Osteoblast (primary cell): ENCODE data around the gene STIM2. TPM values are rescaled to one million over a fixed set of nuclear protein-coding genes. Genes with fewer than 3 reads are reported as not detected.
A peak's percentile ranks its signal among the peaks of the same experiment; 100 is the strongest.
"Not testable (repeated sequence)": the region's sequence is repeated elsewhere in the genome, so short reads cannot be mapped to it uniquely, and the experiment has no call there.

ENCODE experiments used
- DNase-seq: peaks from one replicate; pipeline ENCODE4 v3.0.0; 2011; ENCODE audit warnings: low spot score, mixed read lengths; ENCODE audit not compliant: insufficient read length; ENCODE audit errors: missing footprints
- H2AFZ ChIP-seq: 2 replicates; pipeline ENCODE4 v1.6.0; 2011; ENCODE audit warnings: mild to moderate bottlenecking, low read length
- H3K27ac ChIP-seq: 2 replicates; pipeline ENCODE4 v1.5.1; 2011; ENCODE audit warnings: mild to moderate bottlenecking, low read depth, low read length, moderate library complexity
- H3K27me3 ChIP-seq: 2 replicates; pipeline ENCODE4 v1.6.0; 2012; ENCODE audit warnings: mild to moderate bottlenecking, control low read depth, inconsistent platforms, low read length, moderate library complexity; ENCODE audit not compliant: insufficient read depth
- H3K36me3 ChIP-seq: 2 replicates; pipeline ENCODE4 v1.5.1; 2011; ENCODE audit warnings: mild to moderate bottlenecking, low read length, control low read depth, moderate library complexity; ENCODE audit not compliant: insufficient read depth
- H3K4me1 ChIP-seq: 2 replicates; pipeline ENCODE4 v1.5.1; 2011; ENCODE audit warnings: mild to moderate bottlenecking, low read length, control low read depth, moderate library complexity; ENCODE audit not compliant: insufficient read depth
- H3K4me2 ChIP-seq: 2 replicates; pipeline ENCODE4 v1.6.0; 2011; ENCODE audit warnings: mild to moderate bottlenecking, low read length; ENCODE audit not compliant: insufficient read depth
- H3K4me3 ChIP-seq: fragments of 200-600 bp; sonication (generic); 3 replicates; pipeline ENCODE4 v1.5.1; 2012; ENCODE audit warnings: mild to moderate bottlenecking, low read length, inconsistent platforms; ENCODE audit not compliant: insufficient read depth
- H3K79me2 ChIP-seq: 2 replicates; pipeline ENCODE4 v1.6.0; 2012; ENCODE audit warnings: mild to moderate bottlenecking, low read length, control low read depth, inconsistent platforms; ENCODE audit not compliant: insufficient read depth
- H3K9me3 ChIP-seq: 2 replicates; pipeline ENCODE4 v1.5.1; 2011; ENCODE audit warnings: low read depth, low read length, control low read depth
- H4K20me1 ChIP-seq: 2 replicates; pipeline ENCODE4 v1.6.0; 2012; ENCODE audit warnings: mild to moderate bottlenecking, low read length, control low read depth; ENCODE audit not compliant: insufficient read depth
- total RNA-seq: library from RNA; depleted of rRNA; stranded (reverse); fragments of >200 nt; gene quantifications from 2 replicates; pipeline ENCODE4 v1.2.3, GENCODE V29; 2012
- TF ChIP-seq, protein P1 (sequence below): IDR thresholded peaks from 2 replicates; pipeline ENCODE4 v1.5.1; 2011; ENCODE audit warnings: mild to moderate bottlenecking, low read depth, low read length, moderate library complexity; ENCODE audit errors: extremely low read depth

The STIM2 gene
- total RNA-seq, 1 donor: 14.8 TPM

DNA sequence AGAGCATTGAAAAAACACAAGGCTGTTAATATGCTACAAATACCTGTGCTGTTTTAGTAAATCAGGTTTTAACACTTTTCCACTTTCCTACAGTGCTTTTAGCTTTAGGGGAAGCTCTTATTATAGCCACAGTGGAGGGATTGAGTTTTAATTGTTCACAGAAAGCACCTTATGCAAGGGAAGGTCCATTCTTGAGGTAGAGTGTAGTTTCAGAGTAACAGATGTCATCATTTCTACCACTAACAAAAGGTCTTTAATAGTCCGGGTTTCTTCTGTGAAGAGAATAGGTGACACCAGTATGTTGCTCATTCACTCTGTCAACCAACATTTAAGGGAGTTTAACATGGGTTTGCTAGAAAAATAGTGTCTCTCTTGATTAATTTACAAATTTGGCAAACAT, 104.4 kb downstream of the STIM2 start:
- Histone ChIP-seq H3K79me2 (peaks cover 4% of the 10 kb centered on the region), H3K9me3 (no peaks in the 10 kb centered on the region), H4K20me1 (no peaks in the 10 kb centered on the region), H3K4me1 (peaks cover 11% of the 10 kb centered on the region), H3K36me3 (no peaks in the 10 kb centered on the region), H2AFZ (no peak overlapping the region), H3K27ac (no peak overlapping the region), H3K4me2 (peak overlapping the region; percentile 8), H3K4me3 (no peak overlapping the region), H3K27me3 (no peaks in the 10 kb centered on the region)
- DNase-seq: no peak
- TF ChIP-seq, protein P1, sequence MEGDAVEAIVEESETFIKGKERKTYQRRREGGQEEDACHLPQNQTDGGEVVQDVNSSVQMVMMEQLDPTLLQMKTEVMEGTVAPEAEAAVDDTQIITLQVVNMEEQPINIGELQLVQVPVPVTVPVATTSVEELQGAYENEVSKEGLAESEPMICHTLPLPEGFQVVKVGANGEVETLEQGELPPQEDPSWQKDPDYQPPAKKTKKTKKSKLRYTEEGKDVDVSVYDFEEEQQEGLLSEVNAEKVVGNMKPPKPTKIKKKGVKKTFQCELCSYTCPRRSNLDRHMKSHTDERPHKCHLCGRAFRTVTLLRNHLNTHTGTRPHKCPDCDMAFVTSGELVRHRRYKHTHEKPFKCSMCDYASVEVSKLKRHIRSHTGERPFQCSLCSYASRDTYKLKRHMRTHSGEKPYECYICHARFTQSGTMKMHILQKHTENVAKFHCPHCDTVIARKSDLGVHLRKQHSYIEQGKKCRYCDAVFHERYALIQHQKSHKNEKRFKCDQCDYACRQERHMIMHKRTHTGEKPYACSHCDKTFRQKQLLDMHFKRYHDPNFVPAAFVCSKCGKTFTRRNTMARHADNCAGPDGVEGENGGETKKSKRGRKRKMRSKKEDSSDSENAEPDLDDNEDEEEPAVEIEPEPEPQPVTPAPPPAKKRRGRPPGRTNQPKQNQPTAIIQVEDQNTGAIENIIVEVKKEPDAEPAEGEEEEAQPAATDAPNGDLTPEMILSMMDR: no peak

DNA sequence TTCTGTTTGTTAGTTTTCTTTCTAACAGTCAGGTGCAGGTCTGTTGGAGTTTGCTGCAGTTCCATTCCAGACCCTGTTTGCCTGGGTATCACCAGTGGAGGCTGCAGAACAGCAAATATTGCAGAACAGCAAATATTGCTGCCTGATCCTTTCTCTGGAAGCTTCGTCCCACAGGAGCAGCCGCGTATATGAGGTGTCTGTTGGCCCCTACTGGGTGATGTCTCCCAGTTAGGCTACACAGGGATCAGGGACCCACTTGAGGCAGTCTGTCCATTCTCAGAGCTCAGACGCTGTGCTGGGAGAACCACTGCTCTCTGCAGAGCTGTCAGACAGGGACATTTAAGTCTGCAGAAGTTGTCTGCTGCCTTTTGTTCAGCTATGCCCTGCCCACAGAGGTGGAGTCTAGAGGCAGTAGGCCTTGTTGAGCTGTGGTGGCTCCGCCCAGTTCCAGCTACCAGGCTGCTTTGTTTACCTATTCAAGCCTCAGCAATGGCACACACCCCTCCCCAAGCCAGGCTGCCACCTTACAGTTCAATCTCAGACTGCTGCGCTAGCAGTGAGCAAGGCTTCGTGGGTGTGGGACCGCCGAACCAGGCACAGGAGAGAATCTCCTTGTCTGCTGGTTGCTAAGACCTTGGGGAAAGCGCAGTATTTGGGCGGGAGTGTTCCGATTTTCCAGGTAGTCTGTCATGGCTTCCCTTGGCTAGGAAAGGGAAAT, 115.0 kb downstream of the STIM2 start:
- H2AFZ ChIP-seq, H3K36me3 ChIP-seq, H3K79me2 ChIP-seq, H3K27me3 ChIP-seq, DNase-seq, H3K9me3 ChIP-seq, H3K27ac ChIP-seq, H3K4me1 ChIP-seq, H3K4me2 ChIP-seq, H4K20me1 ChIP-seq, H3K4me3 ChIP-seq: not testable (repeated sequence)

DNA sequence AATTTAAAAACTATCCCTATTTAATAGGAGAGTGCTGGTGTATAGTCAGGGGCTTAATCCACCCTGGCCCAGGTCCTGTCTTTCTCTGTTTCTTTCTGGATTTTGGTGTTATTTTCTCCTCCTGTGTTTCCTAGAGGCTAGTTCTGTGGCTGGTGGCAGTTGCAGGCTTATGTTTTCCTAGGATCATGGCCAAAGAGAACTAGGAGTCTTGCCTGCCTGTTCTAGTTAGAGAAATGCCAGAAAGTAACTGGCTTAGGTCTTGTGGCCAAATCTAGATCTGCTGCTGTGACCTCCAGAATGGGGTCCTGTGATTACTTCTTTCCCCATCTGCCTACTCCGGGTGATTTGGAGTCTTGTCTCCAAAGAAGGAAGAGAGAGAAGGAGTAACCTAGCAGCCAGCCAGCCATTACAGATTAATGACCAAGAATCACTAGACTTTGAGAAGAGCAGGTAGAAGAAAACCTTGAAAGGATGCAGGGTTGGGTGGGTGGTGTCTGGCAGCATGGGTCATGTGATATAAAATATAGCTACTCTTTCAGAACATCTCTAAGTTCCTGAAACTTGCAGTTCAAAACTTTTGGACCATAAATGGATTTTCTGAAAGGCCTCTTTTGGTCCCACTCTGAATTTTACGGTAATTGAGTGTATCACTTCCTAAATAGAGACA, 117.9 kb downstream of the STIM2 start:
- H2AFZ ChIP-seq: no peak overlapping the region
- H3K4me1 ChIP-seq: no peaks in the 10 kb centered on the region
- no peaks in the 10 kb centered on the region for H3K9me3 ChIP-seq
- TF ChIP-seq, protein P1: no peak
- H3K27me3 ChIP-seq: no peaks in the 10 kb centered on the region
- H4K20me1 ChIP-seq: no peaks in the 10 kb centered on the region
- no peaks in the 10 kb centered on the region for H3K79me2 ChIP-seq
- H3K4me2 ChIP-seq: no peak overlapping the region
- H3K27ac ChIP-seq: no peak overlapping the region
- H3K4me3 ChIP-seq: no peak overlapping the region
- no peaks in the 10 kb centered on the region for H3K36me3 ChIP-seq
- DNase-seq: peak; percentile 14

DNA sequence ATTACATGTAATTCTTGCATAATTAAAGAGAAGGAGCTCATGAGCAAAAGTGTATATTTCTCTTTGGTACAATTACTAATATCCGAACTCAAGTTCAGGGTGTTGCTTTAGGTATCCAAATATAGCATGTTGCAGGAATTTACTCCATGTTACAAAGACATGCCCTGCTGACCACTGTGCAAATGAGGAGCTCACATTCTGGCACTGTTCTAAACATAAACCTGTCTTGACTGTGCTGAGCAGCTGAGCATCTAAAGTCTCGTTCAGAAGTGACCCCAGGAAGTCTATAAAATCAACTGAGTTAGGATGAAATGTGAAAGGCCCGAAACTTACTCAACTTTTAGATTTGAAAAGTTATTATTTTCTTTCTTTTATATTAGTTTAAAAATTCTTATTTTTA, 124.3 kb downstream of the STIM2 start:
- H2AFZ ChIP-seq: no peak overlapping the region
- DNase-seq: no peak
- no peaks in the 10 kb centered on the region for H4K20me1 ChIP-seq
- H3K36me3 ChIP-seq: no peaks in the 10 kb centered on the region
- H3K4me2 ChIP-seq: no peak overlapping the region
- H3K27me3 ChIP-seq: no peaks in the 10 kb centered on the region
- H3K79me2 ChIP-seq: no peaks in the 10 kb centered on the region
- H3K4me1 ChIP-seq: no peaks in the 10 kb centered on the region
- TF ChIP-seq, protein P1: no peak
- no peak overlapping the region for H3K4me3 ChIP-seq
- no peak overlapping the region for H3K27ac ChIP-seq
- H3K9me3 ChIP-seq: no peaks in the 10 kb centered on the region
